ENCODE results near the gene RNF217.

DNA sequence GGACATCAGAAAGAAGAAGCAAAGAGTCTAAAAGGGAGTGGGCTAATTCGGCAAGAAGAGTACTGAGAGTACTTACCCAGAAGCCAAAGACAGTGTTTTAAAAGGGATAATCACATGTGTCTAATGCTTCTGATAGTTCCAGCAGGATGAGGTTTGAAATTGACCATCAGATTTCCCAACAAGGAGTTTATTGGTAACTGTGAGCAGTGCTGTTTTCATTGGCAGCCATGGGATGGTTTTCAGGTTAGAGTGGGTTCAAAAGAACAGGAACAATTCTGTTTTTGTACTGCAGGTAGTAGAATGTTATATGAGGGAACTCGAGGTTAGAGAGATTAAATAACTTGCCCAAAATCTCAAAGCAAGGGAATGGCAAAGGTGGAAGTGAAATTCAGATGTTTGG is 8.5 kb downstream of the RNF217 start:
- TF ChIP-seq CTCF (IDR thresholded peaks at IDR 0.05), result no peak
- TF ChIP-seq POLR2A (IDR thresholded peaks at IDR 0.05), result no peak
- TF ChIP-seq EP300 (IDR thresholded peaks at IDR 0.05), result no peak
- no peak for TF ChIP-seq POLR2AphosphoS5 (IDR thresholded peaks at IDR 0.05)
